OCI-LY7 (cell line): ENCODE data around the gene ALG9.

ENCODE experiments used
- CTCF ChIP-seq: fragments of 200-600 bp; sonication (generic); conservative IDR thresholded peaks from 2 replicates; pipeline ENCODE4 v1.5.1; 2014; ENCODE audit warnings: mild to moderate bottlenecking, antibody characterized with exemption, low read length, moderate library complexity, mixed read lengths
- EZH2phosphoT487 ChIP-seq: fragments of 200-600 bp; sonication (generic); IDR thresholded peaks from 2 replicates; pipeline ENCODE4 v1.6.1; 2018; ENCODE audit warnings: low read depth, borderline replicate concordance, mild to moderate bottlenecking, mixed run types, antibody characterized with exemption, low read length, moderate library complexity, mixed read lengths

DNA sequence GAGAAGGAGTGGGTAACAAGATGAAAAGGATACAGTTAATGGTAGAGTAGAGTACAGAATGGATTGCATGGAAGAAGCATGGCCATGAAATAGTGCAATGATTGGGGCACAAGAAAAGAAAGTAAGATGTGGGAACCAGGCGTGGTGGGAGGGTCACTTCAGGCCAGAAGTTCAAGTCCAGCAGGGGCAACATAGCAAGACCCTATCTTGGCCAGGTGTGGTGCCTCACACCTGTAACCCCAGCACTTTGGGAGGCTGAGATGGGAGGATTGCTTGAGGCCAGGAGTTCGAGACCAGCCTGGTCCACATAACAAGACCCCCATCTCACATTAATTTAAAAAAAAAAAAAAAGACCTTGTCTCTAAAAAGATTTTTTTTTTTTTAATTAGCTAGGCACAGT lies 45.9 kb upstream of the ALG9 start:
- TF ChIP-seq CTCF: no peak
- TF ChIP-seq EZH2phosphoT487: no peak
